Measurements from ENCODE around the gene DKK3.

Gene DKK3

GRCh38 chr11:12051287-12051662 lies 42.8 kb upstream of the DKK3 start:
- H3K27ac ChIP-seq = peak overlapping the region; percentile 29

GRCh38 chr11:12050470-12051286 lies 42.3 kb upstream of the DKK3 start:
- H3K27ac ChIP-seq = peak overlapping the region; percentile 29
- DNase-seq (ENCODE audit: low spot score) = no peak
- no peak for TF ChIP-seq CTCF (conservative IDR thresholded peaks at IDR 0.05; ENCODE audit: low read depth)
- CTCF ChIA-PET = interaction anchor here (0.8 to 1.3 kb wide), 2 partner anchors 12 to 164 kb away, joined by 3 to 4 read pairs; no protein-coding TSS in a partner anchor
- POLR2A ChIA-PET (ENCODE audit: low non-redundant PET) = no interaction called here

More at GRCh38 chr11:12051287-12051662, 42.8 kb upstream of the DKK3 start:
- no peak for DNase-seq (ENCODE audit: low spot score)
- ChIA-PET POLR2A (ENCODE audit: low non-redundant PET) (no interaction called here), CTCF (interaction anchor here (0.8 to 1.3 kb wide), 2 partner anchors 12 to 163 kb away, joined by 3 to 4 read pairs; no protein-coding TSS in a partner anchor)
- TF ChIP-seq CTCF (conservative IDR thresholded peaks at IDR 0.05; ENCODE audit: low read depth) = no peak

GRCh38 chr11:12048936-12049790 lies 40.7 kb upstream of the DKK3 start:
- ChIA-PET CTCF (interaction anchor here (0.6 kb wide), 1 partner anchor 189 kb away, joined by 4 read pairs; no protein-coding TSS in a partner anchor), POLR2A (ENCODE audit: low non-redundant PET) (no interaction called here)
- peak overlapping the region; percentile 4; the same call in 1 of the 2 replicates for H3K27ac ChIP-seq
- DNase-seq (ENCODE audit: low spot score) = no peak
- TF ChIP-seq CTCF (conservative IDR thresholded peaks at IDR 0.05; ENCODE audit: low read depth) = no peak

- ChIA-PET POLR2A (ENCODE audit: low non-redundant PET) (interaction anchor here (0.8 kb wide), 1 partner anchor 189 kb away, joined by 3 read pairs; no protein-coding TSS in a partner anchor), CTCF (interaction anchor here (0.6 to 1.4 kb wide), 10 partner anchors 31 to 246 kb away, joined by 3 to 13 read pairs (median 3); no protein-coding TSS in a partner anchor)
- no peak for DNase-seq (ENCODE audit: low spot score)
- H3K27ac ChIP-seq = peak overlapping the region; percentile 66
- TF ChIP-seq CTCF (conservative IDR thresholded peaks at IDR 0.05; ENCODE audit: low read depth) = no peak
Measured at GRCh38 chr11:12046636-12047236, 38.3 kb upstream of the DKK3 start.

- no peak for TF ChIP-seq CTCF (conservative IDR thresholded peaks at IDR 0.05; ENCODE audit: low read depth)
Measured at GRCh38 chr11:12045914-12046635, 37.6 kb upstream of the DKK3 start.

More at GRCh38 chr11:12045914-12046635, 37.6 kb upstream of the DKK3 start:
- DNase-seq (ENCODE audit: low spot score) = no peak
- CTCF ChIA-PET = interaction anchor here (0.6 to 2.5 kb wide), 3 partner anchors 32 to 118 kb away, joined by 3 to 15 read pairs (median 3); no protein-coding TSS in a partner anchor
- POLR2A ChIA-PET (ENCODE audit: low non-redundant PET) = interaction anchor here (0.7 kb wide), 1 partner anchor 88 kb away, joined by 3 read pairs; no protein-coding TSS in a partner anchor
- peak overlapping the region; percentile 66 for H3K27ac ChIP-seq
